Measurements from ENCODE around the gene ABCB10. TPM values are rescaled to one million over a fixed set of nuclear protein-coding genes. Genes with fewer than 3 reads are reported as not detected.

The ABCB10 gene
- 10 to 100 TPM in 1 of 2 donors, 1 to 10 TPM in 1; 9.8 to 12.1 TPM for total RNA-seq
- polyA plus RNA-seq (ENCODE audit: insufficient read depth, low read depth, low replicate concordance), result 4.9 TPM
- long read RNA-seq, donor 1, partial matches to known transcripts, result 0 of 5 reads
- long read RNA-seq, donor 1, other reads (novel, unspliced or antisense), result 0 of 5 reads
- long read RNA-seq, donor 2, result 0 reads

DNA sequence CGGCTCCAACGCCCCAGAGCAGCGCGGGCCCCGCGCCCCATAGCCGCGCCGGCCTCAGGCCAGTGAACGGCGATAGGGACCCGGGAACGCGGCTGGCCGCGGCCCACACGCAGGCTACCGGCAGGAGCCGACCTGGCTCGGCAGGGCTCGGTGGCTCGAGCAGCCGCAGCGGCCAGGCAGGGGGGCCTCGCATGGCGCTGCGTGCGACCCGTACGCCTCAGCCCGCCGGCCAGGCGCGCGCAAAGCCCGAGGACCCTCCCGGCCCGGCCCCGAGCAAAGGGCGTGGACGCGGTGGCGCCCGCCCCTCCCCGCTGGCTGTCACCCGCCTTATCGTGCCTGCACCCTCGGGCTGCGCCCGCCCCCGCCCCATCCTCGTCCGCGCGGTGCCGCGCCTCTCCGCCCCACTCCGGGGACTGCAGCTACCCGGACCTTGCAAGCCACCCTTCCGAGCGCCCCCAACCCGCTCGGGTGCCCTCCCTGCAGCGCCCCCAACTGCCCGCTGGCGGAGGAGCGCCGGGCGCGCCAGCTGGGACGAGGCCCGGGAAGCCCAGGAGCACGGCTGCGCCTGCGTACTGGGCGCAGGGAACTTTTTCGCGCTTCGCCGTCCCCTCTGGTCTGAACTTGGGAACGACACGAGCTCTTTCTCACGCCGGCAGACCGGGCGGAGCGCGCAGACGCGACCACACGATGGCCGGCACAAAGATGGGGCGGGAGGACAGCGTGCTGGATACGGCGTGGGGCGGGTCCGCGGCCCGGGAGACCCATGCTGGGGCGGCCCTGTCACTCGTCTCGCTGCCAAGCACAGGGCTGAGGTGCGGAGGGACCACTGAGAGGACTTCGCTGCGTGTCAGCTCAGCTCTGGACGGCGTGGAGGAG, at the start of gene ABCB10:
ABCB10 (minus strand) TSS at position 248 of the 876 bp plus-strand sequence; CDS start at position 193, 55 bp downstream.
- intact Hi-C loops (cut with DNase I; ENCODE audit: low total_unique reads), result loop anchor here (5.0 kb wide), 1 partner anchor 69 kb away; the partner anchor contains the start of genes TAF5L and URB2
- Histone ChIP-seq H3K4me1 (peaks cover 7% of the 10 kb centered on the region), H3K36me3 (ENCODE audit: low read depth, missing control alignments) (no peaks in the 10 kb centered on the region), H3K27me3 (no peaks in the 10 kb centered on the region), H3K4me3 (peak within 1 kb of the TSS; percentile 79 to 90), H3K9me3 (no peaks in the 10 kb centered on the region), H3K27ac (peak within 1 kb of the TSS; percentile 73 to 91)
- 0% methylated on average over 10 to 78 of the region's 109 CpGs for WGBS, 2 donors
- DNase-seq, result peak; percentile 97
- TF ChIP-seq POLR2A (IDR thresholded peaks at IDR 0.05), result no peak
- TF ChIP-seq, protein P1, sequence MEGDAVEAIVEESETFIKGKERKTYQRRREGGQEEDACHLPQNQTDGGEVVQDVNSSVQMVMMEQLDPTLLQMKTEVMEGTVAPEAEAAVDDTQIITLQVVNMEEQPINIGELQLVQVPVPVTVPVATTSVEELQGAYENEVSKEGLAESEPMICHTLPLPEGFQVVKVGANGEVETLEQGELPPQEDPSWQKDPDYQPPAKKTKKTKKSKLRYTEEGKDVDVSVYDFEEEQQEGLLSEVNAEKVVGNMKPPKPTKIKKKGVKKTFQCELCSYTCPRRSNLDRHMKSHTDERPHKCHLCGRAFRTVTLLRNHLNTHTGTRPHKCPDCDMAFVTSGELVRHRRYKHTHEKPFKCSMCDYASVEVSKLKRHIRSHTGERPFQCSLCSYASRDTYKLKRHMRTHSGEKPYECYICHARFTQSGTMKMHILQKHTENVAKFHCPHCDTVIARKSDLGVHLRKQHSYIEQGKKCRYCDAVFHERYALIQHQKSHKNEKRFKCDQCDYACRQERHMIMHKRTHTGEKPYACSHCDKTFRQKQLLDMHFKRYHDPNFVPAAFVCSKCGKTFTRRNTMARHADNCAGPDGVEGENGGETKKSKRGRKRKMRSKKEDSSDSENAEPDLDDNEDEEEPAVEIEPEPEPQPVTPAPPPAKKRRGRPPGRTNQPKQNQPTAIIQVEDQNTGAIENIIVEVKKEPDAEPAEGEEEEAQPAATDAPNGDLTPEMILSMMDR (IDR thresholded peaks at IDR 0.05), result peak; percentile 73 to 82 (median 75)

DNA sequence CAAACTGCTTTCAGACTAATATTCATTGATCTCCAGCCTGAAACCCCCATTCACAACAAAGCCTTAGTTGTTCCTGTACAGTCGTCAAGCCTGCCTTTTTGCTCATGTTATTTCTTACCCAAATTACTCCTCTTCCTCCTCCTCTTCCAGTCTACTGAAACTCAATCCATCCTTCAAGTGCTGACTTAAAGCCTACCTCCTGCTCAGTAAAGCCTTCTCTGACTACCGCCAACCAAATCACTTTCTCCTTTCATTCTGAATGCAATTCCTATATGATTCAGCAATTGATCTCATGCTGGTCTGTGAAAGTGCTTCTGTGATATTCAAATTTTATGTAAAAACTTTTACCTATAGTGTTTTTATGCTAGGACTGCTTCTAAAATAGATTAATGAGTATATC, 48.9 kb upstream of the ABCB10 start:
- H3K9me3 ChIP-seq, result no peaks in the 10 kb centered on the region
- H3K27ac ChIP-seq, result no peak overlapping the region
- WGBS, 2 donors, result 92 to 96% methylated on average over 2 of the region's 2 CpGs
- H3K4me3 ChIP-seq, result no peak overlapping the region
- DNase-seq, result no peak
- H3K36me3 ChIP-seq (ENCODE audit: low read depth, missing control alignments), result no peaks in the 10 kb centered on the region
- intact Hi-C loops (cut with DNase I; ENCODE audit: low total_unique reads), result no loop called here
- no peaks in the 10 kb centered on the region for H3K27me3 ChIP-seq
- no peaks in the 10 kb centered on the region for H3K4me1 ChIP-seq
- TF ChIP-seq, protein P1 (IDR thresholded peaks at IDR 0.05), result no peak
- TF ChIP-seq POLR2A (IDR thresholded peaks at IDR 0.05), result no peak

DNA sequence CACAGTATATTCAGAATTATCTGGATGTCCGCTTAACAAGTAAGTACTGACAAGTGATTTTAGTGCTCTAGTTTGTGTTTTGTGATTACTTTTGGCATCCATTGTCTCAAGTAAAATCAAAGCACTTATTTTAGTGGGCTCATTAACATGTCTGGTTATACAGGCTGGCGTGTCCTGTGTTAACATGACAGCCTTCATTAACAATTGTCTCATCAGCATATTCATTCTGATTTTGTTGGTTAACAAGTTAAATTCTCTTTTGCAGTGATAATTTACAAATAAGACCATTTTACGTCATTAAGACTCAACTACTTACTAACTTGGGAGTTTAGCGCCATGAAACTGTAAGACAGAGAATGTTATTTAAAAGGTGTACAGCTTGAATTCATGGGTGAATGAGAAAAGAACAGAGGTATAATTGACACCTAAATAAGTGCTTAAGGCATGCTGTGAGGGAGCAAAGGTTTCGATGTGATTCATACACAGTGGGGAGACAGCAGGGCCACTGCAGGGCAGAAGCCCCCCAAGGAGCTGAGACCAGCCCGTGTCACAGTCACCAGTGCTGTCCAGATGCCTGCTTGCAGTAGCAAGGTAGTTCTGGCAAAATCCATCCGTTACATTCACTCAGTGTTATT, 45.0 kb upstream of the ABCB10 start:
- WGBS, 2 donors, result 87 to 91% methylated on average over 7 of the region's 7 CpGs
- intact Hi-C loops (cut with DNase I; ENCODE audit: low total_unique reads), result no loop called here
- TF ChIP-seq, protein P1 (IDR thresholded peaks at IDR 0.05), result no peak
- Histone ChIP-seq H3K27ac (no peak overlapping the region), H3K4me1 (no peaks in the 10 kb centered on the region), H3K36me3 (ENCODE audit: low read depth, missing control alignments) (no peaks in the 10 kb centered on the region), H3K27me3 (no peaks in the 10 kb centered on the region), H3K9me3 (no peaks in the 10 kb centered on the region), H3K4me3 (no peak overlapping the region)
- DNase-seq, result no peak

DNA sequence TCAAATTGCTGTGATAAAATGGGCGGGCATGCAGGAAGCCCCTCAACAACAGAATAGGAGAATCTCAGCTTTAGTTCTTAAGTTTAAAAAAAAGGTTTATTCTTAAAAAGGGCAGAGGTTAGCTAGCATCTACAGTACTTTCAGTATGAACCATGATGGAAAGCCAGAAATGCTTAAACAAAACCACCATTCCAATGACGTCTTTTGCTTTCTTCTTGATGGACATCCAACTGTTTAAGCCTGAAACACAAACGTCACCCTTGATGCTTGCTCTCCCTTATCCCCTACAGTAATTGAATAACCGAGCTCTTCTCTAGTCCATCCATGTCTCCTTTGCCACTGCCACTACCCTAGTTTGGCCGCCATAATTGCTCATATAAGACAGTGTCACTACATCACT, 41.7 kb upstream of the ABCB10 start:
- TF ChIP-seq, protein P1 (IDR thresholded peaks at IDR 0.05), result no peak
- no peak for TF ChIP-seq POLR2A (IDR thresholded peaks at IDR 0.05)
- Histone ChIP-seq H3K36me3 (ENCODE audit: low read depth, missing control alignments) (no peaks in the 10 kb centered on the region), H3K27ac (no peak overlapping the region), H3K4me1 (no peaks in the 10 kb centered on the region), H3K27me3 (no peaks in the 10 kb centered on the region), H3K4me3 (no peak overlapping the region), H3K9me3 (no peaks in the 10 kb centered on the region)
- intact Hi-C loops (cut with DNase I; ENCODE audit: low total_unique reads), result no loop called here
- DNase-seq, result no peak
- 91 to 94% methylated on average over 5 of the region's 5 CpGs for whole genome bisulfite sequencing, 2 donors

Data from testis (tissue), 5 donors.